GM13976 (cell line): Measurements from ENCODE around the gene MAD1L1.

Experiments used
- DNase-seq: peaks from one replicate; pipeline ENCODE4 v3.0.0; 2012; ENCODE audit warnings: low spot score
- CTCF ChIP-seq: IDR thresholded peaks from 2 replicates; pipeline ENCODE4 v1.5.1; 2012; ENCODE audit warnings: borderline replicate concordance, mild to moderate bottlenecking; ENCODE audit not compliant: insufficient read depth; ENCODE audit errors: extremely low read depth, missing control alignments, control extremely low read depth
- in situ Hi-C: fragments of 300-500 bp; cut with MboI; formaldehyde crosslinking; loops from one replicate; pipeline ENCODE4 v1.12.0; 2022; ENCODE audit warnings: low sequenced_read_pairs, mixed read lengths, inconsistent platforms; ENCODE audit not compliant: unreplicated experiment

Gene MAD1L1

GRCh38 chr7:1918063-1918645 lies 314.6 kb downstream of the MAD1L1 start:
- in situ Hi-C loops = no loop called here
- DNase-seq = no peak
- TF ChIP-seq CTCF = no peak

- in situ Hi-C loops = no loop called here
- DNase-seq = no peak
- TF ChIP-seq CTCF = no peak
These were observed 315.3 kb downstream of the MAD1L1 start for GRCh38 chr7:1917221-1918062.

DNA sequence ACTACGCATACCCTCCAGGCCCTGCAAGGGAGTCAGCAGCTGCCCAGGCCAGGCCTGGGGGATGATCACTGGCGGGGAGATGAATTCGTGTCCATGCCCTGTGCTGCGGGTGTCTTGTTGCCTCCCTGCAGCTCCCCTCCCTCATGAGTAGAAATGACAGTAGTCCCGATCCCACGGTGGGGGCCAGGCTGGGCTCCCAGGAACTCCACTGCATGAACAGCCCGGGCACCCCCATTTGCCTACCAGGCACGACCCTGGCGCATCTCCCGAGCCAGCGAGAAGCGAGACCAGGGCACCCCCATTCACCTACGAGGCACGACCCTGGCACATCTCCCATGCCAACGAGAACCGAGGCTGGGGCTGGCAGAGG lies 316.2 kb downstream of the MAD1L1 start:
- in situ Hi-C loops = no loop called here
- no peak for TF ChIP-seq CTCF
- DNase-seq = no peak

GRCh38 chr7:1915956-1916600 lies 316.7 kb downstream of the MAD1L1 start:
- DNase-seq = no peak
- in situ Hi-C loops = no loop called here
- TF ChIP-seq CTCF = no peak

DNA sequence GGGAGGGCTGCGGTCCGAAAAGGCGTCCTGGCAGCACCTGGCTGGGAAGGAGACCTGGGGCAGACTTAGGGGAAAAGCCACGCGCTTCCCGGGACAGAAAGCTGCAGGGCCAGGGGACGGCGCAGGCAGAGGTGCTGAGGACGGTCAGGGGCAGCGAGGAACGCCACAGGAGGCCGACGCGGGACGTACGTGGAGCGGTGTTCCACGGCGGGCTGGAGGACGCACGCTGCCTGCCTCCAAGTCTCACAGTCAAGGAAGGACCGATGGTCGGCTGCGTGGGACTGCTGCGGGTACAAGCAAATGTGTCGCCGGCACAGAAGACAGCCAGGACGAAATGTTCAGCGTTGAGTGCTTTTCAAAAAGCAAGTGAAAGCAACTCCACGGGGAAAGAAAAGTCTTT lies 317.4 kb downstream of the MAD1L1 start:
- in situ Hi-C loops = no loop called here
- TF ChIP-seq CTCF = no peak
- no peak for DNase-seq

GRCh38 chr7:1914743-1915142 lies 318.0 kb downstream of the MAD1L1 start:
- TF ChIP-seq CTCF = no peak
- in situ Hi-C loops = no loop called here
- no peak for DNase-seq
